Measurements from ENCODE around the gene CIRBP. TPM values are rescaled to one million over a fixed set of nuclear protein-coding genes. Genes with fewer than 3 reads are reported as not detected.

The CIRBP gene
- total and polyA plus RNA-seq, 2 of the 13 experiments (the other 11 are each of a cell fraction or from before 2014, with no cell fraction given), result 133 to 140 TPM

DNA sequence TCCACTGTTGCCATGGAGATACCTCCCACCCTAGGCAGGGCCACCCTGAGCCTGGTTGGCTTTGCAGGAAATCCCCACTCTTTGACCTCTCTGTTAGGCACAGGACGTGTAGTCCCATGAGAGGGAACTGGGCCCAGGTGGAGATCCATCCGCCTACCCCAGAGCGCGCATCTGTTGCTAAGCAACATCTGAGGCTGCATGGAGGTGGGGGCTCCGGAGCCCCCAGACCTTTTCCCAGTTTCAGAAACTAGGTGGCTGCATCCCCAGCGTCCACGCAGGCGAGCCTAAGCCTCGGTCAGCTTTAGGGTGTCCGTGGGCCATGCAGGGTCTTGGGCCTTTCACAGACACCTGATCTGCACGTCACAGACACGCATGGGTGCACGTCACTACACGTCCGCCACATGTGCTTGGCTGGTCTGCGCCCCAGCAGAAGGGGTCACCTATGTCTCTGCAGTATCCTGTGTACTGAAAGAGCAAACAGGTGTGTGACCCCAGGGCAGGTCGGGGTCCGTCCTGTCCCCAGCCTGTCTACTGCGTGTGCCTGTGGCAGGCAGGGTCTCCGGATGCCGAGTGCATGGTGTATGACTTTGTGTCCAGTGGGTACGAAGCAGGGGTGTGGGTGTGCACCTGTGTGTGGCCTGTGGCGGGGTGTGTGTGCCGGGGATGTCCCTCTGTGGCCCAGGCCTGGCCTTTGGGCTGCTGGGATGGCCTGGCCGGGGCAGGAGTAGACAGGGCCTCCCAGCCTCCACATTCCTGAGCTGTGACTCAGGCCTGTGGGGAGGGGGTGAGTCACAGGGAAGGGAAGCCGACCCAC is 4.1 kb upstream of the CIRBP start (continued):
- peak; percentile 83 for TF ChIP-seq MAZ (IDR thresholded peaks at IDR 0.05; ENCODE audit: borderline replicate concordance, low read depth, low read length)
- peak; percentile 61; the same call in 1 of the 2 replicates for TF ChIP-seq MAZ (CRISPR knock-in tag; IDR thresholded peaks at IDR 0.05; ENCODE audit: low read depth)
- TF ChIP-seq HMG20B (CRISPR knock-in tag; conservative IDR thresholded peaks at IDR 0.05), result peak; percentile 59; the same call in 1 of the 2 replicates
- no peak for TF ChIP-seq ZSCAN30 (CRISPR knock-in tag; IDR thresholded peaks at IDR 0.05)
- TF ChIP-seq CCDC6 (CRISPR knock-in tag; IDR thresholded peaks at IDR 0.05), result no peak; the same call in 1 of the 2 replicates
- no peak for TF ChIP-seq ZNF253 (CRISPR knock-in tag; IDR thresholded peaks at IDR 0.05; ENCODE audit: borderline replicate concordance)
- peak; percentile 64; the same call in 1 of the 2 replicates for TF ChIP-seq KAT8 (CRISPR knock-in tag; IDR thresholded peaks at IDR 0.05)
- no peak for TF ChIP-seq ZFP37 (CRISPR knock-in tag; IDR thresholded peaks at IDR 0.05; ENCODE audit: borderline replicate concordance)
- TF ChIP-seq SAP130 (CRISPR knock-in tag; IDR thresholded peaks at IDR 0.05; ENCODE audit: low read depth), result peak; percentile 92
- TF ChIP-seq ZNF20 (CRISPR knock-in tag; IDR thresholded peaks at IDR 0.05), result no peak
- TF ChIP-seq NR2F2 (IDR thresholded peaks at IDR 0.05; ENCODE audit: borderline replicate concordance, low read depth), result peak; percentile 65; the same call in 1 of the 2 replicates
- TF ChIP-seq, protein P1, sequence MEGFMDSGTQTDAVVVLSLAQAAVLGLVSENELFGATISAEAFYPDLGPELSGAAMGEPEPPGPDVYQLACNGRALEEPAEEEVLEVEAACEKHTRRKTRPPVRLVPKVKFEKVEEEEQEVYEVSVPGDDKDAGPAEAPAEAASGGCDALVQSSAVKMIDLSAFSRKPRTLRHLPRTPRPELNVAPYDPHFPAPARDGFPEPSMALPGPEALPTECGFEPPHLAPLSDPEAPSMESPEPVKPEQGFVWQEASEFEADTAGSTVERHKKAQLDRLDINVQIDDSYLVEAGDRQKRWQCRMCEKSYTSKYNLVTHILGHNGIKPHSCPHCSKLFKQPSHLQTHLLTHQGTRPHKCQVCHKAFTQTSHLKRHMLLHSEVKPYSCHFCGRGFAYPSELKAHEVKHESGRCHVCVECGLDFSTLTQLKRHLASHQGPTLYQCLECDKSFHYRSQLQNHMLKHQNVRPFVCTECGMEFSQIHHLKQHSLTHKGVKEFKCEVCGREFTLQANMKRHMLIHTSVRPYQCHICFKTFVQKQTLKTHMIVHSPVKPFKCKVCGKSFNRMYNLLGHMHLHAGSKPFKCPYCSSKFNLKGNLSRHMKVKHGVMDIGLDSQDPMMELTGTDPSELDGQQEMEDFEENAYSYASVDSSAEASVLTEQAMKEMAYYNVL (CRISPR knock-in tag; IDR thresholded peaks at IDR 0.05; ENCODE audit: borderline replicate concordance), result no peak
- no peak for TF ChIP-seq MATR3 (CRISPR knock-in tag; IDR thresholded peaks at IDR 0.05)
- no peak; the same call in 1 of the 2 replicates for TF ChIP-seq HHEX (CRISPR knock-in tag; IDR thresholded peaks at IDR 0.05)
- TF ChIP-seq PAX8 (CRISPR knock-in tag; IDR thresholded peaks at IDR 0.05; ENCODE audit: borderline replicate concordance), result no peak
- 0 out of 2 replicates have a peak, but pooled peaks have one; percentile 30 for TF ChIP-seq REPIN1 (CRISPR knock-in tag; IDR thresholded peaks at IDR 0.05; ENCODE audit: borderline replicate concordance, low read depth)
- no peak for TF ChIP-seq ZMYM2 (CRISPR knock-in tag; IDR thresholded peaks at IDR 0.05)
- TF ChIP-seq ZNF570 (CRISPR knock-in tag; IDR thresholded peaks at IDR 0.05; ENCODE audit: borderline replicate concordance), result no peak
- no peak for TF ChIP-seq ZNF562 (CRISPR knock-in tag; IDR thresholded peaks at IDR 0.05; ENCODE audit: borderline replicate concordance)
- no peak for TF ChIP-seq ZNF841 (CRISPR knock-in tag; IDR thresholded peaks at IDR 0.05; ENCODE audit: borderline replicate concordance)
- TF ChIP-seq ZNF121 (CRISPR knock-in tag; IDR thresholded peaks at IDR 0.05), result peak; percentile 73
- TF ChIP-seq, protein P2, sequence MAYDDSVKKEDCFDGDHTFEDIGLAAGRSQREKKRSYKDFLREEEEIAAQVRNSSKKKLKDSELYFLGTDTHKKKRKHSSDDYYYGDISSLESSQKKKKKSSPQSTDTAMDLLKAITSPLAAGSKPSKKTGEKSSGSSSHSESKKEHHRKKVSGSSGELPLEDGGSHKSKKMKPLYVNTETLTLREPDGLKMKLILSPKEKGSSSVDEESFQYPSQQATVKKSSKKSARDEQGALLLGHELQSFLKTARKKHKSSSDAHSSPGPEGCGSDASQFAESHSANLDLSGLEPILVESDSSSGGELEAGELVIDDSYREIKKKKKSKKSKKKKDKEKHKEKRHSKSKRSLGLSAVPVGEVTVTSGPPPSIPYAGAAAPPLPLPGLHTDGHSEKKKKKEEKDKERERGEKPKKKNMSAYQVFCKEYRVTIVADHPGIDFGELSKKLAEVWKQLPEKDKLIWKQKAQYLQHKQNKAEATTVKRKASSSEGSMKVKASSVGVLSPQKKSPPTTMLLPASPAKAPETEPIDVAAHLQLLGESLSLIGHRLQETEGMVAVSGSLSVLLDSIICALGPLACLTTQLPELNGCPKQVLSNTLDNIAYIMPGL (CRISPR knock-in tag; IDR thresholded peaks at IDR 0.05; ENCODE audit: borderline replicate concordance in 1 of 2, low read depth in 1 of 2), result peak in 1 of 2 experiments; percentile 52; a peak in 2 of 4 replicates
- TF ChIP-seq MTF1 (CRISPR knock-in tag; IDR thresholded peaks at IDR 0.05), result no peak

Data from HepG2 (cell line).